Measurements from ENCODE around the gene GCSH.

The GCSH gene

GRCh38 chr16:81099958-81100357, 3.8 kb upstream of the GCSH start:
- Histone ChIP-seq H3K4me1 (ENCODE audit: control insufficient read depth, insufficient read depth, low read length) (no peaks in the 10 kb centered on the region), H3K9me3 (ENCODE audit: control insufficient read depth, insufficient read depth, low read length) (no peaks in the 10 kb centered on the region), H3K36me3 (ENCODE audit: control insufficient read depth, insufficient read depth, low read length) (no peaks in the 10 kb centered on the region), H3K27ac (ENCODE audit: low read depth, low read length) (no peak overlapping the region), H3K27me3 (ENCODE audit: control insufficient read depth, insufficient read depth, low read length) (no peaks in the 10 kb centered on the region), H3K9ac (ENCODE audit: low read depth, low read length) (no peak overlapping the region), H3K4me3 (ENCODE audit: low read depth, low read length) (no peak overlapping the region)

- Histone ChIP-seq H3K27ac (ENCODE audit: low read depth, low read length) (no peak overlapping the region), H3K36me3 (ENCODE audit: control insufficient read depth, insufficient read depth, low read length) (no peaks in the 10 kb centered on the region), H3K4me3 (ENCODE audit: low read depth, low read length) (no peak overlapping the region), H3K9me3 (ENCODE audit: control insufficient read depth, insufficient read depth, low read length) (no peaks in the 10 kb centered on the region), H3K4me1 (ENCODE audit: control insufficient read depth, insufficient read depth, low read length) (no peaks in the 10 kb centered on the region), H3K27me3 (ENCODE audit: control insufficient read depth, insufficient read depth, low read length) (no peaks in the 10 kb centered on the region), H3K9ac (ENCODE audit: low read depth, low read length) (no peak overlapping the region)
These were observed 1.0 kb upstream of the GCSH start for GRCh38 chr16:81097230-81097629.

GRCh38 chr16:81096715-81097208, 567 bp upstream of the GCSH start:
- H3K4me1 ChIP-seq (ENCODE audit: control insufficient read depth, insufficient read depth, low read length) = no peaks in the 10 kb centered on the region
- peak overlapping the region; percentile 95 for H3K4me3 ChIP-seq (ENCODE audit: low read depth, low read length)
- H3K36me3 ChIP-seq (ENCODE audit: control insufficient read depth, insufficient read depth, low read length) = 0 out of 2 replicates have a peak, but pooled peaks cover 4% of the 10 kb centered on the region
- no peak overlapping the region for H3K27ac ChIP-seq (ENCODE audit: low read depth, low read length)
- H3K9ac ChIP-seq (ENCODE audit: low read depth, low read length) = no peak overlapping the region
- no peaks in the 10 kb centered on the region for H3K27me3 ChIP-seq (ENCODE audit: control insufficient read depth, insufficient read depth, low read length)
- no peaks in the 10 kb centered on the region for H3K9me3 ChIP-seq (ENCODE audit: control insufficient read depth, insufficient read depth, low read length)

DNA sequence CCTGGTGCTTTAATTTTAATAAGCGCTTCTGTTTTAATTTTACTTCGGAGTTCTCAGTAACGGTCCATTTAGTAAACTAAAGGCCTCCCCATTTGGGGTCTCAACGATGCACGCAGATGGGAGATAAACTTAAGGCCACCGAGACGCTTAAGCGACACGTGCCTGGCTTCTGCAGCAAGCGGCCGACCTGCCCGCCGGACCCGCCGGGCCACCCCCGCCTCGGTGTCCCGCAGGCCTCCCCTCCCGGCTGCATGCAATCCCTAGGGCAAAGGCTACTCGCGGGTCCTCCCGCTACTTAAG, 592 bp downstream of the GCSH start:
- H3K4me3 ChIP-seq (ENCODE audit: low read depth, low read length) = peak overlapping the region; percentile 95
- H3K27ac ChIP-seq (ENCODE audit: low read depth, low read length) = peak overlapping the region; percentile 84

DNA sequence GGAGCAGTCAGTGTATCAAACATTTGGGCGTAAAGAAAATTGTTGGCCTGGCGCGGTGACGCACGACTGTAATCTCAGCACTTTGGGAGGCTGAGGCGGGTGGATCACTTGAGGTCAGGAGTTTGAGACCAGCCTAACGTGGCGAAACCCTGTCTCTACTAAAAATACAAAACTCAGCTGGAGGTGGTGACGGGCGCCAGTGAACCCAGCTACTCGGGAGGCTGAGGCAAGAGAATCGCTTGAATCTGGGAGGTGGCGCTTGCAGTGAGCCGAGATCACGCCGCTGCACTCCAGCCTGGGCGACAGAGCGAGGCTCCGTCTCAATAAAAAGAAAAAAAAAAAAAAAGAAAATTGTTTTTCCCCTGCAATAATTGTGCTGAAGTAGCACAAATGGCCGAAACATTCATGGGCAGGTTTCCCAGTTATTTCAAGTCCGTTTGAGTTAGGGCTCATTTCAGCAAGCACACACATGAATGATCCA, 1.4 kb downstream of the GCSH start:
- Histone ChIP-seq H3K27ac (ENCODE audit: low read depth, low read length) (no peak overlapping the region), H3K4me1 (ENCODE audit: control insufficient read depth, insufficient read depth, low read length) (no peaks in the 10 kb centered on the region), H3K36me3 (ENCODE audit: control insufficient read depth, insufficient read depth, low read length) (peaks cover 23% of the 10 kb centered on the region), H3K9ac (ENCODE audit: low read depth, low read length) (no peak overlapping the region), H3K27me3 (ENCODE audit: control insufficient read depth, insufficient read depth, low read length) (no peaks in the 10 kb centered on the region), H3K4me3 (ENCODE audit: low read depth, low read length) (peak overlapping the region; percentile 95), H3K9me3 (ENCODE audit: control insufficient read depth, insufficient read depth, low read length) (no peaks in the 10 kb centered on the region)

More for the DNA sequence above, 592 bp downstream of the GCSH start:
- peaks cover 15% of the 10 kb centered on the region for H3K36me3 ChIP-seq (ENCODE audit: control insufficient read depth, insufficient read depth, low read length)
- no peaks in the 10 kb centered on the region for H3K9me3 ChIP-seq (ENCODE audit: control insufficient read depth, insufficient read depth, low read length)
- peak overlapping the region; percentile 87 for H3K9ac ChIP-seq (ENCODE audit: low read depth, low read length)
- no peaks in the 10 kb centered on the region for H3K4me1 ChIP-seq (ENCODE audit: control insufficient read depth, insufficient read depth, low read length)
- H3K27me3 ChIP-seq (ENCODE audit: control insufficient read depth, insufficient read depth, low read length) = no peaks in the 10 kb centered on the region

DNA sequence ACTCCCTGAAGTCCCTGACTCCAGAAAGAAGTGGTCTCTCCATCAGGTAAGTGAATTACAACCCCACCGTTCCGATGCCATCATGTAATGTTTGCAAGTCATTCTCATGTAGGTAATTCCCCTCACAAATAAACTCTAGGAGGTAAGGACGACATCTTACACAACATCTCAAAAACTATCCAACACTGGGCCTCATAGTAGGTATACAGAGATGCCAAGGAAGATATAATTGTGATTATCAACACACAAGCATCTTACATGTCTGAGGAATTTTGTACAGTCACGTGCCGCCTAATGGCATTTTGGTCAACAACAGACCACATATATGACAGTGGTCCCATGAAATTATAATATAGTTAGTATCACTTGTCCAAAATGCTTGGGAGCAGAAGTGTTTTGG, 7.4 kb downstream of the GCSH start:
- no peaks in the 10 kb centered on the region for H3K4me1 ChIP-seq (ENCODE audit: control insufficient read depth, insufficient read depth, low read length)
- H3K9ac ChIP-seq (ENCODE audit: low read depth, low read length) = no peak overlapping the region
- H3K36me3 ChIP-seq (ENCODE audit: control insufficient read depth, insufficient read depth, low read length) = peaks cover 54% of the 10 kb centered on the region
- no peak overlapping the region for H3K27ac ChIP-seq (ENCODE audit: low read depth, low read length)
- H3K9me3 ChIP-seq (ENCODE audit: control insufficient read depth, insufficient read depth, low read length) = no peaks in the 10 kb centered on the region
- no peak overlapping the region for H3K4me3 ChIP-seq (ENCODE audit: low read depth, low read length)
- H3K27me3 ChIP-seq (ENCODE audit: control insufficient read depth, insufficient read depth, low read length) = no peaks in the 10 kb centered on the region

DNA sequence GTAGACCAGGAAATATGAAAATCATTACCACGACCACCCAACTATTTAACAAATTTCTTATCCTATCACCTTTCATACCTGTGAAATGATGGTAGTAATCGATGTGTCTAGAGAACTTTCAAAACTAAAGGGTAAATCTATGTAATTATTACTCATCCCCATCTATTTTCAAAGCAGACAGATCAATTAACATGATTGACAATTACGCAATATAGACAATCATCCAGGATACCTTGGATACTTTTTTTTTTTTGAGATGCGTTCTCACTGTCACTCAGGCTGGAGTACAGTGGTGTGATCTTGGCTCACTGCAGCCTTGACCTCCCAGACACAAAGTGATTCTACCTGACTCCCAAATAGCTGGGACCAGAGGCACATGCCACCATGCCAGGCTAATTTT, 15.2 kb downstream of the GCSH start:
- Histone ChIP-seq H3K36me3 (ENCODE audit: control insufficient read depth, insufficient read depth, low read length) (peaks cover 33% of the 10 kb centered on the region), H3K4me1 (ENCODE audit: control insufficient read depth, insufficient read depth, low read length) (0 out of 2 replicates have a peak, but pooled peaks cover 4% of the 10 kb centered on the region), H3K9me3 (ENCODE audit: control insufficient read depth, insufficient read depth, low read length) (no peaks in the 10 kb centered on the region), H3K27me3 (ENCODE audit: control insufficient read depth, insufficient read depth, low read length) (no peaks in the 10 kb centered on the region), H3K27ac (ENCODE audit: low read depth, low read length) (no peak overlapping the region), H3K9ac (ENCODE audit: low read depth, low read length) (no peak overlapping the region), H3K4me3 (ENCODE audit: low read depth, low read length) (no peak overlapping the region)

DNA sequence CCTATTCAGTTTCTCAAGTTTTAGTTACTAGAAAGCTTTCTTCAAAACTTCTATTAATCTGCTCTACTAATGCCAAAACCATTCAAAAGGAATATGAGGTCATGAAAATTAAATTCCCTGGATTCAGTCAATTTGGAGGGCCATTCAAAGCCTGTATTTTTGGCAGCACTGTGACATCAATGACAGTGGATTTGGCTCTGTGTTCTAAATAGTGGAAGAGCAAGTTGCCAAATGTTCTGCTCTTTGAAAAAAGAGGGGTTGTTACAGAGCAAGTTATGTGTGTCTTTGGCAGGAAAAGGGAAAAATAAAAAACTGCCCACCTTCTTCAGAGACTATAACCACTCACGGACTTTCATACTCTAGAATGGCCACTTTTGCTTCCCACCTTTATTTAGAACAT, 16.0 kb downstream of the GCSH start:
- no peaks in the 10 kb centered on the region for H3K9me3 ChIP-seq (ENCODE audit: control insufficient read depth, insufficient read depth, low read length)
- H3K36me3 ChIP-seq (ENCODE audit: control insufficient read depth, insufficient read depth, low read length) = peaks cover 30% of the 10 kb centered on the region
- 0 out of 2 replicates have a peak, but pooled peaks cover 5% of the 10 kb centered on the region for H3K4me1 ChIP-seq (ENCODE audit: control insufficient read depth, insufficient read depth, low read length)
- no peak overlapping the region for H3K9ac ChIP-seq (ENCODE audit: low read depth, low read length)
- H3K4me3 ChIP-seq (ENCODE audit: low read depth, low read length) = no peak overlapping the region
- H3K27me3 ChIP-seq (ENCODE audit: control insufficient read depth, insufficient read depth, low read length) = no peaks in the 10 kb centered on the region
- H3K27ac ChIP-seq (ENCODE audit: low read depth, low read length) = no peak overlapping the region

DNA sequence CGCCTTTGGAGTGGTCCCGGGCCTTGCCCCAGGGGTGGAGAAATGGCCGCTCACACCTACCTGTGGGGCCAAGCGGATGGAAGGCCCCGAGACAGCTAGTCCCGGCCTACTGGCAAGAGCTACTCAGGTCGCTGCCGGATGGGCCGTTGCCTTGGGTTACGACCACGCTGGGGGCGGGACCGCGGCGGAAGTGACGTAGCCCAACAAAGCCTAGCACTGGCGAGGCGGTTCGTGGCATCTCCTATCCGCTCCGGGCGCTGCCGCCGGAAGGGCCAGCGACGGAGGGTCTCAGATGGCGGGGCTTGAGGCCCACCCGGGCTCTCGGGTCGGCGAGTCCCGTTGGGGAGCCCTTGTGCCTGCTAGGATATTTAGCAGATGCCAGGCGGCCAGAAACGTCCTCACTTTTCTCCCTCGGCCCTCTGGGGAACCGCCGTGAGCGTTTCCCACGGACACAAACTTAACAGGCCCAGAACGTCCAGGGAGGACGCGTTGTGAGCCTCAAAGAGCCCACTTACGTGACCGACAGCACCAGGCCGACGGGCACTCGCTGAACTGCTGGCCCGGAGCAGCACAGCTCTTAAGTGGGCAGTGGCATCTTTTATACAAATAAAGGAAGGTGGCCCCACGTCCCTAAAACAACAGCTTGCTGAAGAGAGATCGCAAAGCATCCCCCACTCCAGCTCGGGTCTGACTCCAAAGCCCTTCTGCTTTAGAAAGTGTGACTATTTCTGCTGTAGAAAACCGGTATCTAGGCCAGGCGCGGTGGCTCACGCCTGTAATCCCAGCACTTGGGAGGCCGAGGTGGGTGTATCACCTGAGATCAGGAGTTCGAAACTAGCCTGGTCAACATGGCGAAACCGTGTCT, 18.9 kb downstream of the GCSH start, which contains the start of gene C16orf46:
Gene C16orf46, minus strand, starts transcription at position 163 of the 865 bp plus-strand sequence. CDS start 13,283 bp downstream, outside the sequence.
- Histone ChIP-seq H3K27me3 (ENCODE audit: control insufficient read depth, insufficient read depth, low read length) (no peaks in the 10 kb centered on the region), H3K9ac (ENCODE audit: low read depth, low read length) (peak within 1 kb of the TSS; percentile 86), H3K4me3 (ENCODE audit: low read depth, low read length) (peak within 1 kb of the TSS; percentile 90), H3K27ac (ENCODE audit: low read depth, low read length) (peak within 1 kb of the TSS; percentile 97), H3K36me3 (ENCODE audit: control insufficient read depth, insufficient read depth, low read length) (peaks cover 11% of the 10 kb centered on the region), H3K9me3 (ENCODE audit: control insufficient read depth, insufficient read depth, low read length) (no peaks in the 10 kb centered on the region), H3K4me1 (ENCODE audit: control insufficient read depth, insufficient read depth, low read length) (peaks cover 13% of the 10 kb centered on the region; the same call in 1 of the 2 replicates)

- Histone ChIP-seq H3K27ac (ENCODE audit: low read depth, low read length) (peak overlapping the region; percentile 97), H3K9ac (ENCODE audit: low read depth, low read length) (peak overlapping the region; percentile 19; the same call in 1 of the 2 replicates), H3K27me3 (ENCODE audit: control insufficient read depth, insufficient read depth, low read length) (no peaks in the 10 kb centered on the region), H3K4me1 (ENCODE audit: control insufficient read depth, insufficient read depth, low read length) (peaks cover 13% of the 10 kb centered on the region; the same call in 1 of the 2 replicates), H3K4me3 (ENCODE audit: low read depth, low read length) (peak overlapping the region; percentile 90), H3K36me3 (ENCODE audit: control insufficient read depth, insufficient read depth, low read length) (peaks cover 8% of the 10 kb centered on the region), H3K9me3 (ENCODE audit: control insufficient read depth, insufficient read depth, low read length) (no peaks in the 10 kb centered on the region)
These were observed 19.6 kb downstream of the GCSH start for GRCh38 chr16:81076566-81077075.

Measured in HUES48 (cell line).